ENCODE data around the gene LIPG. TPM values are rescaled to one million over a fixed set of nuclear protein-coding genes. Genes with fewer than 3 reads are reported as not detected.
A peak's percentile ranks its signal among the peaks of the same experiment; 100 is the strongest.

LIPG gene
- total RNA-seq, 4 donors from 2014 or later = 0.24 to 6.4 (median 1.9) TPM

- Histone ChIP-seq H3K9me3 (no peaks in the 10 kb centered on the region), H3K4me3 (no peak overlapping the region), H3K27me3 (peaks cover 21 to 30% (median 29%) of the 10 kb centered on the region in 3 donors), H3K36me3 (no peaks in the 10 kb centered on the region), H3K4me1 (peaks cover 30 to 33% of the 10 kb centered on the region in 2 donors), H3K27ac (peak overlapping the region in 1 of 4 donors; percentile 56)
- in situ Hi-C loops (cut with MboI; ENCODE audit: low sequenced_read_pairs in 4 of 4) (loop anchor here in 1 of 4 donors (25.0 kb wide), 1 partner anchor 199 kb away; no protein-coding TSS in a partner anchor), intact Hi-C loops (cut with DNase I; ENCODE audit: low total_unique reads) (loop anchor here (5.0 kb wide), 2 partner anchors 84 to 164 kb away; no protein-coding TSS in a partner anchor)
- ATAC-seq = peak; percentile 73 to 81
- TF ChIP-seq CTCF (IDR thresholded peaks at IDR 0.05 in 4 of 5, conservative IDR thresholded peaks at IDR 0.05 in 1 of 5) (no peak), POLR2A (IDR thresholded peaks at IDR 0.05) (no peak)
- no peak for DNase-seq
These were observed 1.3 kb downstream of the LIPG start for GRCh38 chr18:49563130-49563540.

- peaks cover 30 to 33% of the 10 kb centered on the region in 2 donors for H3K4me1 ChIP-seq
- in situ Hi-C loops (cut with MboI; ENCODE audit: low sequenced_read_pairs in 4 of 4) = loop anchor here in 1 of 4 donors (25.0 kb wide), 1 partner anchor 198 kb away; no protein-coding TSS in a partner anchor
- intact Hi-C loops (cut with DNase I; ENCODE audit: low total_unique reads) = loop anchor here (5.0 kb wide), 2 partner anchors 83 to 163 kb away; no protein-coding TSS in a partner anchor
- no peaks in the 10 kb centered on the region for H3K36me3 ChIP-seq
- no peak for ATAC-seq
- peak overlapping the region in 1 of 4 donors; percentile 56 for H3K27ac ChIP-seq
- H3K27me3 ChIP-seq = peaks cover 21 to 29% (median 28%) of the 10 kb centered on the region in 3 donors
- no peaks in the 10 kb centered on the region for H3K9me3 ChIP-seq
- DNase-seq = no peak
- no peak for TF ChIP-seq POLR2A (IDR thresholded peaks at IDR 0.05)
- no peak for TF ChIP-seq CTCF (IDR thresholded peaks at IDR 0.05 in 4 of 5, conservative IDR thresholded peaks at IDR 0.05 in 1 of 5)
- no peak overlapping the region for H3K4me3 ChIP-seq
These were observed 2.1 kb downstream of the LIPG start for GRCh38 chr18:49563701-49564517.

GRCh38 chr18:49564518-49564834 is 2.6 kb downstream of the LIPG start:
- no peak for TF ChIP-seq CTCF (IDR thresholded peaks at IDR 0.05 in 4 of 5, conservative IDR thresholded peaks at IDR 0.05 in 1 of 5)
- TF ChIP-seq POLR2A (IDR thresholded peaks at IDR 0.05) = no peak
- in situ Hi-C loops (cut with MboI; ENCODE audit: low sequenced_read_pairs in 4 of 4) = loop anchor here in 1 of 4 donors (25.0 kb wide), 1 partner anchor 198 kb away; no protein-coding TSS in a partner anchor
- no peak overlapping the region for H3K4me3 ChIP-seq
- no peaks in the 10 kb centered on the region for H3K9me3 ChIP-seq
- H3K27me3 ChIP-seq = peaks cover 21 to 26% (median 24%) of the 10 kb centered on the region in 3 donors
- no peak overlapping the region for H3K27ac ChIP-seq
- no peaks in the 10 kb centered on the region for H3K36me3 ChIP-seq
- H3K4me1 ChIP-seq = peaks cover 30 to 33% of the 10 kb centered on the region in 2 donors
- intact Hi-C loops (cut with DNase I; ENCODE audit: low total_unique reads) = loop anchor here (5.0 kb wide), 2 partner anchors 83 to 163 kb away; no protein-coding TSS in a partner anchor
- ATAC-seq = no peak
- no peak for DNase-seq

- no peak for ATAC-seq
- peaks cover 30 to 33% of the 10 kb centered on the region in 2 donors for H3K4me1 ChIP-seq
- no peak for DNase-seq
- H3K36me3 ChIP-seq = no peaks in the 10 kb centered on the region
- H3K9me3 ChIP-seq = no peaks in the 10 kb centered on the region
- intact Hi-C loops (cut with DNase I; ENCODE audit: low total_unique reads) = no loop called here
- no peak overlapping the region for H3K4me3 ChIP-seq
- in situ Hi-C loops (cut with MboI; ENCODE audit: low sequenced_read_pairs in 4 of 4) = loop anchor here in 1 of 4 donors (25.0 kb wide), 1 partner anchor 197 kb away; no protein-coding TSS in a partner anchor
- H3K27ac ChIP-seq = no peak overlapping the region
- H3K27me3 ChIP-seq = peaks cover 16 to 20% (median 18%) of the 10 kb centered on the region in 3 donors
- TF ChIP-seq POLR2A (IDR thresholded peaks at IDR 0.05) (no peak), CTCF (IDR thresholded peaks at IDR 0.05 in 4 of 5, conservative IDR thresholded peaks at IDR 0.05 in 1 of 5) (no peak)
These were observed 3.2 kb downstream of the LIPG start for GRCh38 chr18:49565101-49565500.
